K562 (cell line): ENCODE results near the gene CUL9. TPM values are rescaled to one million over a fixed set of nuclear protein-coding genes. Genes with fewer than 3 reads are reported as not detected.

Experiments
- AFF1 ChIP-seq, 2 experiments: fragments of 450-650 bp; IDR thresholded peaks; 2 replicates each; pipeline ENCODE4 v1.6.1; 2018; ENCODE audit warnings: mild to moderate bottlenecking in 2 of 2, low read depth in 1 of 2; ENCODE audit not compliant: partially characterized antibody in 2 of 2
- CBX8 ChIP-seq: fragments of 200-600 bp; sonication (generic); IDR thresholded peaks from 2 replicates; pipeline ENCODE4 v1.6.1; 2012; ENCODE audit warnings: borderline replicate concordance, mixed run types, low read depth, mild to moderate bottlenecking, moderate library complexity, mixed read lengths, low read length, control low read depth, inconsistent platforms; ENCODE audit not compliant: poor library complexity, severe bottlenecking; ENCODE audit errors: extremely low read depth
- ESRRB ChIP-seq: fragments of 250-450 bp; sonication (Bioruptor Pico); IDR thresholded peaks from 2 replicates; pipeline ENCODE4 v1.5.0; 2020; ENCODE audit warnings: mild to moderate bottlenecking, moderate library complexity, borderline replicate concordance
- HNRNPL ChIP-seq: fragments of 200-400 bp; formaldehyde crosslinking; IDR thresholded peaks from 2 replicates; pipeline ENCODE4 v1.6.1; 2017; ENCODE audit warnings: low read depth, mild to moderate bottlenecking, low read length
- POLR2AphosphoS5 ChIP-seq: IDR thresholded peaks from 2 replicates; pipeline ENCODE4 v1.6.1; 2011; ENCODE audit warnings: mild to moderate bottlenecking, low read depth, low read length, moderate library complexity; ENCODE audit not compliant: control insufficient read depth, insufficient read depth
- PTBP1 ChIP-seq: fragments of 200-400 bp; formaldehyde crosslinking; IDR thresholded peaks from 2 replicates; pipeline ENCODE4 v1.6.1; 2017; ENCODE audit warnings: low read depth, low read length
- REST ChIP-seq, 2 experiments: fragments of 450-650 bp; formaldehyde crosslinking in 1 of 2; IDR thresholded peaks; 2 replicates each; pipeline versions ENCODE4 v1.4.0 to v1.6.1; 2014 to 2020; ENCODE audit warnings: mild to moderate bottlenecking in 2 of 2, borderline replicate concordance in 1 of 2, low read depth in 1 of 2
- TCF7L2 ChIP-seq: fragments of 150-350 bp; IDR thresholded peaks from 2 replicates; pipeline ENCODE4 v1.6.1; 2016; ENCODE audit warnings: low read depth, mild to moderate bottlenecking, low read length, moderate library complexity
- ZNF224 ChIP-seq: sonication (generic); formaldehyde crosslinking; IDR thresholded peaks from 2 replicates; pipeline ENCODE4 v1.8.0; 2022; ENCODE audit warnings: mild to moderate bottlenecking, missing genetic modification reagents
- ZNF239 ChIP-seq: fragments of 250-450 bp; sonication (Bioruptor Pico); IDR thresholded peaks from 2 replicates; pipeline ENCODE4 v1.4.0; 2020; ENCODE audit warnings: mild to moderate bottlenecking
- ZNF740 ChIP-seq, 3 experiments: fragments of 200-800 bp in 1 of 3; sonication (Bioruptor generic) in 1 of 3; sonication (generic) in 1 of 3; formaldehyde crosslinking in 1 of 3; IDR thresholded peaks; 2 replicates each; pipeline versions ENCODE4 v1.6.1 to v1.8.0; 2016 to 2022; ENCODE audit warnings: mild to moderate bottlenecking in 2 of 3, missing compliant biosample characterization in 2 of 3, missing genetic modification characterization in 2 of 3, missing genetic modification reagents in 1 of 3
- polyA plus RNA-seq, 8 experiments: library from polyadenylated mRNA; depleted of rRNA in 4 of 8; stranded (reverse) in 5 of 8; unstranded in 3 of 8; fragments of >200 nt; fragmentation: Nextera tagmentation in 2 of 8; fragmentation: Illumina TruSeq in 1 of 8; extraction: Ambion mirVana in 2 of 8; extraction: Trizol in 1 of 8; gene quantifications; 2 replicates each; pipeline versions ENCODE4 v1.2.1 to v1.2.3, GENCODE V29; 2011 to 2014; ENCODE audit warnings: inconsistent platforms in 1 of 8, missing spikeins in 1 of 8
- total RNA-seq, 7 experiments: library from RNA; depleted of rRNA in 6 of 7; stranded (reverse); fragments of >200 nt in 6 of 7; fragmentation: Illumina TruSeq in 2 of 7; extraction: Trizol in 2 of 7; gene quantifications; 2 replicates each; pipeline versions ENCODE4 v1.2.1 to v1.2.3, GENCODE V29; 2011 to 2021; ENCODE audit warnings: low replicate concordance in 1 of 7

CUL9 gene
- total and polyA plus RNA-seq, 9 of the 15 experiments (the other 6 are each of a cell fraction or from before 2014, with no cell fraction given): 0.50 to 20.7 (median 6.6) TPM

GRCh38 chr6:43228951-43229802, 47.2 kb downstream of the CUL9 start, which contains the start of gene DNPH1 (continued):
- 0 out of 2 replicates have a peak, but pooled peaks have one; percentile 38 for TF ChIP-seq ZNF740 (CRISPR knock-in tag; IDR thresholded peaks at IDR 0.05)
- TF ChIP-seq ZNF740 (tag; IDR thresholded peaks at IDR 0.05): no peak
- peak; percentile 81 for TF ChIP-seq HNRNPL
- no peak for TF ChIP-seq ESRRB
- 0 out of 2 replicates have a peak, but pooled peaks have one; percentile 6 for TF ChIP-seq PTBP1
- peak; percentile 80 for TF ChIP-seq POLR2AphosphoS5
- TF ChIP-seq ZNF239 (CRISPR knock-in tag): peak; percentile 27; the same call in 1 of the 2 replicates
- TF ChIP-seq ZNF224 (CRISPR knock-in tag): no peak
- TF ChIP-seq CBX8: no peak
- peak; percentile 91 for TF ChIP-seq REST (IDR thresholded peaks at IDR 0.05; ENCODE audit: borderline replicate concordance)
- TF ChIP-seq REST (CRISPR knock-in tag; IDR thresholded peaks at IDR 0.05; ENCODE audit: low read depth): peak; percentile 40; the same call in 1 of the 2 replicates
- TF ChIP-seq AFF1 (IDR thresholded peaks at IDR 0.05; ENCODE audit: low read depth in 1 of 2, partially characterized antibody in 2 of 2): no peak
- no peak for TF ChIP-seq TCF7L2
